K562 (cell line): ENCODE results near the gene S100A3. TPM values are rescaled to one million over a fixed set of nuclear protein-coding genes. Genes with fewer than 3 reads are reported as not detected.

Experiments
- ATAC-seq: fragments of 200-7000 bp; cut with Tn5 transposase; 3 replicates; pipeline ENCODE4 v1.9.1; 2020; ENCODE audit warnings: moderate library complexity
- BruUV-seq: library from RNA; stranded (reverse); fragments of 400-500 nt; replicated peaks from 2 replicates; lab custom pipeline; 2021; lab: Mats Ljungman, UMichigan
- CTCF ChIA-PET: fragments of 300-600 bp; formaldehyde crosslinking; extraction: SDS; loops from one replicate; lab custom pipeline; 2021; ENCODE audit warnings: low intra/inter-chr PET ratio; lab: Yijun Ruan, JAX
- POLR2A ChIA-PET: fragments of 300-600, 350-650 bp; sonication (Branson Sonifier 250); formaldehyde crosslinking; extraction: SDS; loops from one replicate; lab custom pipeline; 2021; ENCODE audit warnings: antibody characterized with exemption, inconsistent platforms; lab: Yijun Ruan, JAX
- DNase-seq, 4 experiments: peaks; one replicate each; pipeline versions ENCODE4 v3.0.0 to v3.0.0-alpha.2; 2011 to 2018; ENCODE audit warnings: low spot score in 3 of 4, mixed read lengths in 3 of 4; ENCODE audit errors: extremely low read depth in 1 of 4
- FAIRE-seq: peaks from 2 replicates; lab custom pipeline; 2011; peaks lifted over from hg19 to GRCh38; lab: Jason Lieb, UNC
- H2AFZ ChIP-seq: 2 replicates; pipeline ENCODE4 v1.6.0; 2011; ENCODE audit warnings: low read depth, low read length, control low read depth, inconsistent platforms
- H3K27ac ChIP-seq: fragments of 200-600 bp; 3 replicates; pipeline ENCODE4 v1.8.0; 2011; ENCODE audit warnings: low read depth, mild to moderate bottlenecking, control low read depth, inconsistent platforms, low read length, moderate library complexity, mixed read lengths; ENCODE audit errors: extremely low read depth
- H3K27me3 ChIP-seq, 2 experiments: fragments of 300-600 bp in 1 of 2; 2 replicates in 1 of 2; 3 replicates in 1 of 2; pipeline versions ENCODE4 v1.6.0 to v1.8.0; 2011; ENCODE audit warnings: inconsistent platforms in 2 of 2, low read length in 2 of 2, mild to moderate bottlenecking in 1 of 2, mixed read lengths in 1 of 2, moderate library complexity in 1 of 2; ENCODE audit not compliant: control insufficient read depth in 2 of 2, insufficient read depth in 2 of 2
- H3K36me3 ChIP-seq: fragments of 300-600 bp; 3 replicates; pipeline ENCODE4 v1.8.0; 2011; ENCODE audit warnings: mild to moderate bottlenecking, low read length, inconsistent platforms; ENCODE audit not compliant: control insufficient read depth, insufficient read depth
- H3K4me1 ChIP-seq, 2 experiments: fragments of 200-600 bp in 1 of 2; replicated peaks in 1 of 2; 2 replicates in 1 of 2; 3 replicates in 1 of 2; pipeline versions ENCODE4 v1.5.1 to v1.8.0; 2011; ENCODE audit warnings: inconsistent platforms in 2 of 2, low read length in 2 of 2, mild to moderate bottlenecking in 1 of 2, mixed read lengths in 1 of 2, moderate library complexity in 1 of 2; ENCODE audit not compliant: control insufficient read depth in 2 of 2, insufficient read depth in 2 of 2
- H3K4me2 ChIP-seq: 2 replicates; pipeline ENCODE4 v1.6.1; 2011; ENCODE audit warnings: low read length, control low read depth, inconsistent platforms, mixed read lengths; ENCODE audit not compliant: insufficient read depth
- H3K4me3 ChIP-seq: fragments of 200-600 bp; sonication (generic), shearing (Covaris generic); 2 replicates; pipeline ENCODE4 v1.5.1; 2016; ENCODE audit warnings: control low read depth, inconsistent platforms
- H3K79me2 ChIP-seq: fragments of 200-600 bp; 3 replicates; pipeline ENCODE4 v1.8.0; 2011; ENCODE audit warnings: low read length, inconsistent platforms; ENCODE audit not compliant: control insufficient read depth, insufficient read depth
- H3K9ac ChIP-seq, 2 experiments: 2 replicates each; pipeline versions ENCODE4 v1.6.0 to v1.6.1; 2011; ENCODE audit warnings: low read depth in 2 of 2, low read length in 2 of 2, control low read depth in 1 of 2, inconsistent platforms in 1 of 2, mild to moderate bottlenecking in 1 of 2, mixed read lengths in 1 of 2; ENCODE audit not compliant: insufficient read depth in 1 of 2
- H3K9me1 ChIP-seq: one replicate; pipeline ENCODE4 v1.6.0; 2011; ENCODE audit warnings: inconsistent platforms, mild to moderate bottlenecking, low read length, moderate library complexity; ENCODE audit not compliant: control insufficient read depth, insufficient read depth
- H3K9me3 ChIP-seq: replicated peaks from 2 replicates; pipeline ENCODE4 v1.5.1; 2011; ENCODE audit warnings: low read depth, low read length, inconsistent platforms; ENCODE audit not compliant: control insufficient read depth, insufficient read depth
- H4K20me1 ChIP-seq: replicated peaks from 2 replicates; pipeline ENCODE4 v1.6.1; 2011; ENCODE audit warnings: low read length, inconsistent platforms, mixed read lengths; ENCODE audit not compliant: control insufficient read depth, insufficient read depth
- ARID3B ChIP-seq: fragments of 250-450 bp; sonication (Bioruptor Pico); IDR thresholded peaks from 2 replicates; pipeline ENCODE4 v1.4.0; 2020; ENCODE audit warnings: borderline replicate concordance
- ATF7 ChIP-seq: fragments of 450-650 bp; IDR thresholded peaks from 2 replicates; pipeline ENCODE4 v1.7.1; 2014; ENCODE audit warnings: mild to moderate bottlenecking, moderate library complexity
- DACH1 ChIP-seq: fragments of 450-650 bp; IDR thresholded peaks from 2 replicates; pipeline ENCODE4 v1.6.1; 2018; ENCODE audit not compliant: partially characterized antibody
- GABPB2 ChIP-seq: fragments of 250-450 bp; sonication (Bioruptor Pico); conservative IDR thresholded peaks from 2 replicates; pipeline ENCODE4 v1.5.1; 2021; ENCODE audit warnings: mild to moderate bottlenecking
- HEY1 ChIP-seq: fragments of 250-450 bp; sonication (Bioruptor Pico); IDR thresholded peaks from 2 replicates; pipeline ENCODE4 v1.5.0; 2020; ENCODE audit warnings: mild to moderate bottlenecking, moderate library complexity, borderline replicate concordance
- HOMEZ ChIP-seq: fragments of 250-450 bp; sonication (Bioruptor Pico); IDR thresholded peaks from 2 replicates; pipeline ENCODE4 v1.4.0; 2020; ENCODE audit warnings: mild to moderate bottlenecking, moderate library complexity
- MXI1 ChIP-seq: IDR thresholded peaks from 2 replicates; pipeline ENCODE4 v1.6.1; 2011; ENCODE audit warnings: low read depth, mild to moderate bottlenecking, improper control_type of control experiment, low read length
- NCOA2 ChIP-seq, 2 experiments: fragments of 450-650 bp; IDR thresholded peaks; 2 replicates each; pipeline ENCODE4 v1.6.1; 2018; ENCODE audit warnings: mild to moderate bottlenecking in 2 of 2, moderate library complexity in 1 of 2; ENCODE audit not compliant: partially characterized antibody in 2 of 2
- RBM22 ChIP-seq: fragments of 200-400 bp; formaldehyde crosslinking; IDR thresholded peaks from 2 replicates; pipeline ENCODE4 v1.6.1; 2018; ENCODE audit warnings: low read length, low read depth; ENCODE audit not compliant: poor library complexity, severe bottlenecking
- RCOR1 ChIP-seq, 2 experiments: IDR thresholded peaks; 2 replicates each; pipeline ENCODE4 v1.6.1; 2012; ENCODE audit warnings: low read depth in 2 of 2, low read length in 2 of 2, borderline replicate concordance in 1 of 2, improper control_type of control experiment in 1 of 2
- U2AF1 ChIP-seq: fragments of 200-400 bp; formaldehyde crosslinking; optimal IDR thresholded peaks from 2 replicates; pipeline ENCODE3; 2017; ENCODE audit warnings: mild to moderate bottlenecking, low read depth, low read length, moderate library complexity
- XRCC5 ChIP-seq: fragments of 200-400 bp; formaldehyde crosslinking; IDR thresholded peaks from 2 replicates; pipeline ENCODE4 v1.6.1; 2017; ENCODE audit warnings: low read depth, mild to moderate bottlenecking, low read length
- ZFP30 ChIP-seq: fragments of 250-450 bp; sonication (Bioruptor Pico); IDR thresholded peaks from 2 replicates; pipeline ENCODE4 v1.8.0; 2022; ENCODE audit warnings: moderate library complexity, mild to moderate bottlenecking, inconsistent platforms, borderline replicate concordance
- ZKSCAN3 ChIP-seq: fragments of 250-450 bp; sonication (Bioruptor Pico); IDR thresholded peaks from 2 replicates; pipeline ENCODE4 v1.4.0; 2020
- WGBS: fragments of 100-300 bp; shearing (Covaris generic); methylation state at CpG from one replicate; pipeline ENCODE4 v1.1.6; 2016; ENCODE audit warnings: low coverage, mixed read lengths; ENCODE audit not compliant: insufficient coverage; ENCODE audit errors: missing lambda C conversion rate; 5-methylcytosine and 5-hydroxymethylcytosine counted together
- in situ Hi-C: fragments of 300-500 bp; cut with MboI; formaldehyde crosslinking; loops from 4 replicates; pipeline ENCODE4 v1.15.0; 2018; ENCODE audit warnings: inconsistent platforms, mixed read lengths
- intact Hi-C: fragments of 100-400 bp; cut with micrococcal nuclease; formaldehyde crosslinking; loops from 2 replicates; pipeline ENCODE4 v1.14.2; 2022
- polyA plus RNA-seq, 8 experiments: library from polyadenylated mRNA; depleted of rRNA in 4 of 8; stranded (reverse) in 5 of 8; unstranded in 3 of 8; fragments of >200 nt; fragmentation: Nextera tagmentation in 2 of 8; fragmentation: Illumina TruSeq in 1 of 8; extraction: Ambion mirVana in 2 of 8; extraction: Trizol in 1 of 8; gene quantifications; 2 replicates each; pipeline versions ENCODE4 v1.2.1 to v1.2.3, GENCODE V29; 2011 to 2014; ENCODE audit warnings: inconsistent platforms in 1 of 8, missing spikeins in 1 of 8
- total RNA-seq, 7 experiments: library from RNA; depleted of rRNA in 6 of 7; stranded (reverse); fragments of >200 nt in 6 of 7; fragmentation: Illumina TruSeq in 2 of 7; extraction: Trizol in 2 of 7; gene quantifications; 2 replicates each; pipeline versions ENCODE4 v1.2.1 to v1.2.3, GENCODE V29; 2011 to 2021; ENCODE audit warnings: low replicate concordance in 1 of 7

S100A3 gene
- total and polyA plus RNA-seq, 9 of the 15 experiments (the other 6 are each of a cell fraction or from before 2014, with no cell fraction given) = 0.08 to 1.7 (median 0.18) TPM; not detected in 4

DNA sequence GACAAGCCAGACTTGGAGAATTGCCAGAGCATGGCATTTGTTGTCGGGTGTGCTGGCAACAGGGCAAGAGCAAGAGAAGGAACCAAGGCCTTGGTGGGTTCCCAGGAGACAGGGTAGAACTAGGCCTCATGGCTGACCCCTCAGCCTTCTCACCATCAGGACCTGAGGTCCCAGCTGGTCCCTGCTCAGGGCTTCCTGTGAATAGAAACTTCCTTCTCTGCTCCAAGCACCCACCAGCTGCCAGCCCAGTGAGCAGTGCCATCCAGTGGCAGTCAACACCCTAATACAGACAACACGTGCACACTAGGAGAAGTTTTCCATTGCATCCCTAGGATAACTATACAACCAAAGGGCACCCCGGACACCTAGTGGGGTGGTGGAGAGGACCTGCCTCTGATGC is 36.0 kb downstream of the S100A3 start:
- no peak overlapping the region for H3K9ac ChIP-seq
- no peak overlapping the region for H3K4me3 ChIP-seq
- intact Hi-C loops = loop anchor here (5.0 to 10.0 kb wide), 3 partner anchors 159 to 474 kb away; partner anchors contain the start of genes ILF2, RAB13 and SLC27A3
- in situ Hi-C loops = loop anchor here (10.0 kb wide), 1 partner anchor 52 kb away; the partner anchor contains the start of gene S100A2
- ATAC-seq (no peak), FAIRE-seq (no peak), DNase-seq (no peak)
- H3K36me3 ChIP-seq = no peaks in the 10 kb centered on the region
- ChIA-PET CTCF (interaction anchor here (0.6 to 4.6 kb wide), 2 partner anchors 54 to 61 kb away, joined by 3 to 58 read pairs; partner anchors contain the start of gene S100A2), POLR2A (no interaction called here)
- 49% methylated on average over 3 of the region's 3 CpGs for WGBS
- H2AFZ ChIP-seq = no peak overlapping the region
- H4K20me1 ChIP-seq = no peaks in the 10 kb centered on the region
- H3K79me2 ChIP-seq = no peaks in the 10 kb centered on the region
- H3K4me1 ChIP-seq = peaks cover 9 to 19% of the 10 kb centered on the region in 2 experiments; a peak in 3 of 5 replicates
- TF ChIP-seq ZFP30 (CRISPR knock-in tag) (no peak), RCOR1 (IDR thresholded peaks at IDR 0.05; ENCODE audit: borderline replicate concordance in 1 of 2, low read depth in 2 of 2, low read length in 2 of 2) (no peak), GABPB2 (CRISPR knock-in tag) (no peak), U2AF1 (no peak), ARID3B (CRISPR knock-in tag) (no peak), RBM22 (no peak), HOMEZ (CRISPR knock-in tag) (no peak), DACH1 (no peak), NCOA2 (IDR thresholded peaks at IDR 0.05; ENCODE audit: partially characterized antibody in 2 of 2) (no peak), MXI1 (no peak), ATF7 (no peak), ZKSCAN3 (CRISPR knock-in tag) (no peak), HEY1 (CRISPR knock-in tag) (no peak), XRCC5 (no peak)
- no peaks in the 10 kb centered on the region for H3K27me3 ChIP-seq
- H3K27ac ChIP-seq = no peak overlapping the region
- no peaks in the 10 kb centered on the region for H3K9me1 ChIP-seq
- no TSS peak for BruUV-seq
- H3K4me2 ChIP-seq = no peak overlapping the region
- H3K9me3 ChIP-seq = no peaks in the 10 kb centered on the region
